Fibroblast of lung (primary cell): Measurements from ENCODE around the gene DSCAML1.

Experiments
- CTCF ChIP-seq, 2 donors: IDR thresholded peaks in 1 of 2; conservative IDR thresholded peaks in 1 of 2; 1 replicate in 1 of 2; 2 replicates in 1 of 2; pipeline ENCODE4 v1.5.1; 2011 to 2012; ENCODE audit warnings: low read length in 2 of 2, control low read depth in 1 of 2, inconsistent platforms in 1 of 2, low read depth in 1 of 2, mild to moderate bottlenecking in 1 of 2
- EZH2 ChIP-seq: IDR thresholded peaks from 2 replicates; pipeline ENCODE4 v1.5.1; 2012; ENCODE audit warnings: low read length, control low read depth, mild to moderate bottlenecking; ENCODE audit errors: missing control alignments

- TF ChIP-seq CTCF (conservative IDR thresholded peaks at IDR 0.05 in 1 of 2, IDR thresholded peaks at IDR 0.05 in 1 of 2; ENCODE audit: low read depth in 1 of 2, low read length in 2 of 2), result no peak
- no peak for TF ChIP-seq EZH2
Observed at GRCh38 chr11:117814204-117814765, 17.3 kb upstream of the DSCAML1 start.
